Measurements from ENCODE around the gene PRRT2.

Gene PRRT2

DNA sequence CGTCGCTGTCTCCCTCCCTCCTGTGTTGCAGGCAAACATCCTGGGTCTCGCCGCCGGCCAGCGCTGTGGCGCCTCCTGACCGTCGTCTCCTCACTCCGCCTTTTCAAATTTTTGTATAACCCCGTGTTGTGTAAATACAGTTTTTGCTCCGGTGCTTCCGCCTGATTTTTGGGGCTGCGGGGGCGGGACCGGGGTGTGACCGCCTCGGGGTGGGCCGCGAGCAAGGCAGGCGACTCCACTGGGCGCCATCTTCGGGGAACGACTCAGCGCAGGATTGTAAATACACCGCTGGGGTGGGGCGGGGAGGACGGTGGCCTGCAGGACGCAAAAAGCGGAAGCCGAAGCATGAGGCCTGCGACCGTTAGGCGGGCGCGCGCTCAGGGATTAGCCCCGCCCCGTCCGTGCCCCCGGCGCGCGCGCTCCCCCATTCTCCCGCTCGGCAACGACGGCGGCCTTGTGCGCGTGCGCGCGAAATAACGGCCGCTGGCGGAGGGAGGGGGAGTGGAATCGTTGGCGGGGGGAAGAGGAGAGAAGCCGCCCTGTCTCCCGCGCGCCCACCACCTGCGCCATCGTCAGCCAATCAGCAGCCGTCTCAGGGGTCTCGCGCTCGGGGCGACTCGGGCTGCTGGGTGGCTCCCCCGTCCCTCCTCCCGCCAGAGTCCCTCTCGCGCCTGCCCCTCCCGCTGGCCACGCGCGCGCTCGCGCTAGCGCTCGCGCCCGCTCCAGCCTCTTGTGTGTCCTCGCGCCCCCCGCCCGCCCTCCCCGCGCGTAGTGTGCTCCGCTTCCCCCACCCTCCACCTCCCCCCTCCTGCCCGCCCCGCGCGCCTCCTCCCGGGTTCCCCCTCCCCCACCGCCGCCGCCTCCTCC, 6.5 kb upstream of the PRRT2 start:
- Mint-ChIP-seq H3K4me3 (peak overlapping the region; percentile 97), H3K4me1 (peaks cover 55% of the 10 kb centered on the region), H3K9me3 (no peaks in the 10 kb centered on the region), H3K27ac (peak overlapping the region; percentile 100), H3K36me3 (peaks cover 94% of the 10 kb centered on the region)
- ATAC-seq: peak; percentile 80
- DNase-seq (ENCODE audit: low spot score in 2 of 2): peak; percentile 97 to 98

DNA sequence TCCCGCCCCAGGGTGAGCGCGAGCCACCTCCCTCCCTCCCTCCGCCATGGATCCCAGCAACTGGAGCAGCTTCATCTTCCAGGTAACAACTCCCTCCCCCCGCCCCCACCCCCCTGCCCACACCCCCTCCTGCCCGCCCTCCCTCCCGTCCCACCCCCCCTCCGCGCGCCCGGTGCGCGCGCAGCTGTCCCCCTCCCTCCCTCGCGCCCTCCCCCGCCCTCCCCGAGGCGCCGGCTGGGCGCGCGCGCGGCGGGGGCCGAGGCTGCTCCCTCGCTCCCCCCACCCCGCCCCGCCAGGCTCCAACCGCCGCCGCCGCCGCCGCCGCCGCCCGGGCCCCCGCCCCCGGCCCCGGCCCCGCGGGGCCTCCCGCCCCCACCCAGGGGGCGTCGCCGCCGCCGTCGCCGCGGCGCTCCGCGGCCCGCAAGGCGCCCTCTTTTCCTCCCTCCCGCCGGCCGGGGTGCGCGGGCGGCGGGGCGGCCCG, 5.9 kb upstream of the PRRT2 start, which contains the start of gene MAZ:
Gene MAZ (plus strand): TSS at position 431 of the 481 bp plus-strand sequence. CDS start 173 bp downstream, outside the sequence.
- peak in 1 of 2 donors; percentile 51 for DNase-seq (ENCODE audit: low spot score in 2 of 2)
- peaks cover 94% of the 10 kb centered on the region for H3K36me3 Mint-ChIP-seq
- peak within 1 kb of the TSS; percentile 97 for H3K4me3 Mint-ChIP-seq
- H3K9me3 Mint-ChIP-seq: no peaks in the 10 kb centered on the region
- H3K4me1 Mint-ChIP-seq: peaks cover 62% of the 10 kb centered on the region
- ATAC-seq: no peak
- peak within 1 kb of the TSS; percentile 100 for H3K27ac Mint-ChIP-seq

DNA sequence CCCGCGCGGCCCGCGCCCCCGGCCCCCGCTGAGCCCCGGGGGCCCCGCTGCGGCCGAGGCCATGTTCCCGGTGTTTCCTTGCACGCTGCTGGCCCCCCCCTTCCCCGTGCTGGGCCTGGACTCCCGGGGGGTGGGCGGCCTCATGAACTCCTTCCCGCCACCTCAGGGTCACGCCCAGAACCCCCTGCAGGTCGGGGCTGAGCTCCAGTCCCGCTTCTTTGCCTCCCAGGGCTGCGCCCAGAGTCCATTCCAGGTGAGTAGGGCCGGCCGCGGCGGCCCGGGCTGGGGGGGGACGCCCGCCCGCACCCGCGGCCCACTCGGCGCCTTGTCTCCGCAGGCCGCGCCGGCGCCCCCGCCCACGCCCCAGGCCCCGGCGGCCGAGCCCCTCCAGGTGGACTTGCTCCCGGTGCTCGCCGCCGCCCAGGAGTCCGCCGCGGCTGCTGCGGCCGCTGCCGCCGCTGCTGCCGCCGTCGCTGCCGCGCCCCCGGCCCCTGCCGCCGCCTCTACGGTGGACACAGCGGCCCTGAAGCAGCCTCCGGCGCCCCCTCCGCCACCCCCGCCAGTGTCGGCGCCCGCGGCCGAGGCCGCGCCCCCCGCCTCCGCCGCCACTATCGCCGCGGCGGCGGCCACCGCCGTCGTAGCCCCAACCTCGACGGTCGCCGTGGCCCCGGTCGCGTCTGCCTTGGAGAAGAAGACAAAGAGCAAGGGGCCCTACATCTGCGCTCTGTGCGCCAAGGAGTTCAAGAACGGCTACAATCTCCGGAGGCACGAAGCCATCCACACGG, 5.2 kb upstream of the PRRT2 start:
- Mint-ChIP-seq H3K9me3 (no peaks in the 10 kb centered on the region), H3K4me1 (peaks cover 64% of the 10 kb centered on the region), H3K36me3 (peaks cover 94% of the 10 kb centered on the region), H3K27ac (peak overlapping the region; percentile 91), H3K4me3 (peak overlapping the region; percentile 81)
- no peak for ATAC-seq
- peak; percentile 23 to 79 for DNase-seq (ENCODE audit: low spot score in 2 of 2)

DNA sequence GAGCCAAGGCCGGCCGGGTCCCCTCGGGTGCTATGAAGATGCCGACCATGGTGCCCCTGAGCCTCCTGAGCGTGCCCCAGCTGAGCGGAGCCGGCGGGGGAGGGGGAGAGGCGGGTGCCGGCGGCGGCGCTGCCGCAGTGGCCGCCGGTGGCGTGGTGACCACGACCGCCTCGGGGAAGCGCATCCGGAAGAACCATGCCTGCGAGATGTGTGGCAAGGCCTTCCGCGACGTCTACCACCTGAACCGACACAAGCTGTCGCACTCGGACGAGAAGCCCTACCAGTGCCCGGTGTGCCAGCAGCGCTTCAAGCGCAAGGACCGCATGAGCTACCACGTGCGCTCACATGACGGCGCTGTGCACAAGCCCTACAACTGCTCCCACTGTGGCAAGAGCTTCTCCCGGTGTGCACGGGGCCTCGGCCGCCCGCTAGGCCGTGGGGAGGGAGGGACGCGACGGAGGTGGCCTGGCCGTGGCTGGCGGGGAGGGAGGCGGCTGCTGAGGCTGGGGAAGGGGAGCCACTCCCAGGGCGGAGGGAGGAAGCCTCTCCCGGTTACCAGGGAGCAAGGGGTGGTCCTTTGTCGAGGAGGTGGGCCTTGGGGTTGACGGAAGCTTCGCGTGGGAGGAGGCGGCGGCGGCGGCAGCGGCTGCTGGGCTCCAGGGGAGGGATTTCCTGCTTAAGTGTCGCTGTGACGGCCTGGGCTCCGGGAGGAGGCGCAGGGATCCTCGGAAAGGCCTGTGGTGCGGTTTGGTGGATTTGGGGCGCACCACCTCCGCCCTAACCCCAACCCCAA, 4.4 kb upstream of the PRRT2 start:
- H3K4me3 Mint-ChIP-seq: peak overlapping the region; percentile 81
- ATAC-seq (peak; percentile 58), DNase-seq (ENCODE audit: low spot score in 2 of 2) (peak; percentile 83 to 96)
- H3K27ac Mint-ChIP-seq: peak overlapping the region; percentile 91
- H3K4me1 Mint-ChIP-seq: peaks cover 71% of the 10 kb centered on the region
- peaks cover 91% of the 10 kb centered on the region for H3K36me3 Mint-ChIP-seq
- no peaks in the 10 kb centered on the region for H3K9me3 Mint-ChIP-seq

DNA sequence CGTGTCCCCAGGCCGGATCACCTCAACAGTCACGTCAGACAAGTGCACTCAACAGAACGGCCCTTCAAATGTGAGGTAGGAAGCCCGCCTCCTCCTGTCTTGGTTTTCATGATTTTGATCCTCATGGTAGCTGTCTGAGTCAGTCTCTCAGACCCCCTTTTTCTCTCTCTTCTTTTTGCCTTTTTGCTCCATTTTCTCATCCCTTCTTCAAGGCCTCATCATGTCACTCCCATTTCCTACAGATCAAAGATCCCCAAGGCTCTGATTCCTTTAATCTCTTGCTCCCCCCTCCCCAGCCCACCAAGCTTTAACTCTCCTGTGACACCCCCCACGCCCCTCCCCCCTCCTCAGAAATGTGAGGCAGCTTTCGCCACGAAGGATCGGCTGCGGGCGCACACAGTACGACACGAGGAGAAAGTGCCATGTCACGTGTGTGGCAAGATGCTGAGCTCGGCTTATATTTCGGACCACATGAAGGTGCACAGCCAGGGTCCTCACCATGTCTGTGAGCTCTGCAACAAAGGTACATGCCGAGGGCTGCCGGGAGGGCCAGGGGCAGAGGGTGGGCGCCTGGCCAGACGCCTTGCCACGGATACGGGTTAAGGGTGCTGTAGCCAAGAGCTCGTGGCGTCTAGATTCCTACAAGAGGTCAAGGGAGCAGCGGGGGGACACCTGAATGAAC, 3.6 kb upstream of the PRRT2 start:
- H3K27ac Mint-ChIP-seq: peak overlapping the region; percentile 91

DNA sequence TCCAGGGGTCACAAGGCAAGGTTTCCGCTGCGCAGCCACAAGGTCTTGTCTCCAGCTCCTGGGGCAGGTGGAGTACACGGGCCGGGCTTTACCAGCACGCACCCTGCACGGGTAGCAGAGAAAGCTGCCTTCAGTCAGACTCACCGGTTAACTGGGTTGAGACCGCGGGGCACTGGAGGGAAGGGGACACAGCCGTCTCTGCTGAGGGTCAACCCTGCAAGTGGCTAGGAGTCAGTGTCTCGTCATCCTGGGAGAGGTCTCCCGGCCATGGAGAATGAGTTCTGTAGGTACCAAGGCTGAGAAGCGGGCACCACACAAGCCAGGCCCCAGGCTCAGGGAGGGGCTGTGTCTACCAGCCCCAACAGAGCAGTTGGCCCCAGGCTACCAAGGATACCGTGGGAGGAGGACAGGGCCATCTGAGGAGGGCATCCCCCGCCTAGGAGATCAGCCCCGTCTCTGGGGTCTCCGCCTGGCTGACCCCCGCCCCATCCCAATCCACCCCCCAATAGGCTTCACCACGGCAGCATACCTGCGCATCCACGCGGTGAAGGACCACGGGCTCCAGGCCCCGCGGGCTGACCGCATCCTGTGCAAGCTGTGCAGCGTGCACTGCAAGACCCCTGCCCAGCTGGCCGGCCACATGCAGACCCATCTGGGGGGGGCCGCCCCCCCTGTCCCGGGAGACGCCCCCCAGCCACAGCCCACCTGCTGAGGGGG, 2.8 kb upstream of the PRRT2 start:
- H3K27ac Mint-ChIP-seq: peak overlapping the region; percentile 91
- H3K36me3 Mint-ChIP-seq: peaks cover 76% of the 10 kb centered on the region
- H3K4me1 Mint-ChIP-seq: peaks cover 72% of the 10 kb centered on the region
- H3K4me3 Mint-ChIP-seq: peak overlapping the region; percentile 81
- DNase-seq (ENCODE audit: low spot score in 2 of 2) (peak in 1 of 2 donors; percentile 68), ATAC-seq (no peak)
- H3K9me3 Mint-ChIP-seq: no peaks in the 10 kb centered on the region

More for the DNA sequence above, 3.6 kb upstream of the PRRT2 start:
- DNase-seq (ENCODE audit: low spot score in 2 of 2): peak; percentile 24 to 62
- Mint-ChIP-seq H3K4me1 (peaks cover 75% of the 10 kb centered on the region), H3K9me3 (no peaks in the 10 kb centered on the region), H3K4me3 (peak overlapping the region; percentile 81), H3K36me3 (peaks cover 84% of the 10 kb centered on the region)
- peak; percentile 36 for ATAC-seq

DNA sequence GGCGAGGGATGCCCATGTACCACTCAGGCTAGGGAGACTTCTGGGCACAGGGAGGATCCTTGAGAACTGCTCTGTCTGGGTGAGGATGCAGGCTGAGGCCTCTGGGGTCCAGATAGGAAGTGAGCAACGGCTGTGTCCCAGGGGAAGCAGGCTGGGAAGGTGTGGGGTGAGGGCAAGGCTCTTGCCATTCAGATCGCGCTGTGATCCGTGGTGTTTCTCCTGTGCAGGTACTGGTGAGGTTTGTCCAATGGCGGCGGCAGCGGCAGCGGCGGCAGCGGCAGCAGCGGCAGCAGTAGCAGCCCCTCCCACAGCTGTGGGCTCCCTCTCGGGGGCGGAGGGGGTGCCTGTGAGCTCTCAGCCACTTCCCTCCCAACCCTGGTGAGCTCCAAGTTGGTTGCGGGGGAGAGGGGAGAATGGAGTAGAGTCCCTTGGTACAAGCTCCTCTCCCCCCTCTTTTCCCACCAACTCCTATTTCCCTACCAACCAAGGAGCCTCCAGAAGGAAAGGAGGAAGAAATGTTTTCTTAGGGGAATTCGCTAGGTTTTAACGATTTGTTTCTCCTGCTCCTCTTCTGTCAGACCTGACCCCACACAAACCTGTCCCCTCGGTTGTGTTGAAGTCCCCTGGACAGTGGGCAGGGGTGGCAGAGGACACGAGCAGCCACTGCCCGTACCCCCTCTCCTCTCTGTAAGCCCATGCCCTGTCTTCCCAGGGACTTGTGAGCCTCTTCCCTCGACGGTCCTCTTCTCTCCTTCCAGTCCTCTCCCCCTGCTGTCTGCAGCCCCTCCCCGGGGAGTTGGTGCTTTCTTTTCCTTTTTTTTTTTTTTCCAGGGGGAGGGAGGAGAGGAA, 1.9 kb upstream of the PRRT2 start:
- H3K27ac Mint-ChIP-seq: peak overlapping the region; percentile 91
- H3K36me3 Mint-ChIP-seq: peaks cover 67% of the 10 kb centered on the region
- no peak for ATAC-seq
- peaks cover 72% of the 10 kb centered on the region for H3K4me1 Mint-ChIP-seq
- DNase-seq (ENCODE audit: low spot score in 2 of 2): peak; percentile 43 to 77
- H3K9me3 Mint-ChIP-seq: no peaks in the 10 kb centered on the region
- peak overlapping the region; percentile 81 for H3K4me3 Mint-ChIP-seq

DNA sequence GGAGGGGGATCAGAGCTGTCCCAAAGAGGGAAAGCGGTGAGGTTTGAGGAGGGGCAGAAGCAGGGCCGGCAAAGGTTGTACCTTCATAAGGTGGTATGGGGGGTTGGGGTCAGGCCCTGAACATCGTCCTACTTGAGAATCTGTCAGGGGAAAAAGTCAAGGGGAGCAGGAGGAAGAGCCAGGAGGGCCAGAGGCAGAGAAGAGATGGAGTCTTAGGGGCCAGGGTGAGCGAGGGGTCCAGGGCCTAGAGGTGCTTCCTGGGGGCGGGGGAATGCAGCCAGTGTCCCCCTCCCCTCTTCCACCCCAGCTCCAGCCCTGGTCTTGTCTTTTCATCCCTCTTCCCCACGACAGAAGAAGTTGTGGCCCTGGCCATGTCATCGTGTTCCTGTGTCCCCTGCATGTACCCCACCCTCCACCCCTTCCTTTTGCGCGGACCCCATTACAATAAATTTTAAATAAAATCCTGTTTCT, 1.3 kb upstream of the PRRT2 start:
- Mint-ChIP-seq H3K9me3 (no peaks in the 10 kb centered on the region), H3K27ac (peak overlapping the region; percentile 91)

DNA sequence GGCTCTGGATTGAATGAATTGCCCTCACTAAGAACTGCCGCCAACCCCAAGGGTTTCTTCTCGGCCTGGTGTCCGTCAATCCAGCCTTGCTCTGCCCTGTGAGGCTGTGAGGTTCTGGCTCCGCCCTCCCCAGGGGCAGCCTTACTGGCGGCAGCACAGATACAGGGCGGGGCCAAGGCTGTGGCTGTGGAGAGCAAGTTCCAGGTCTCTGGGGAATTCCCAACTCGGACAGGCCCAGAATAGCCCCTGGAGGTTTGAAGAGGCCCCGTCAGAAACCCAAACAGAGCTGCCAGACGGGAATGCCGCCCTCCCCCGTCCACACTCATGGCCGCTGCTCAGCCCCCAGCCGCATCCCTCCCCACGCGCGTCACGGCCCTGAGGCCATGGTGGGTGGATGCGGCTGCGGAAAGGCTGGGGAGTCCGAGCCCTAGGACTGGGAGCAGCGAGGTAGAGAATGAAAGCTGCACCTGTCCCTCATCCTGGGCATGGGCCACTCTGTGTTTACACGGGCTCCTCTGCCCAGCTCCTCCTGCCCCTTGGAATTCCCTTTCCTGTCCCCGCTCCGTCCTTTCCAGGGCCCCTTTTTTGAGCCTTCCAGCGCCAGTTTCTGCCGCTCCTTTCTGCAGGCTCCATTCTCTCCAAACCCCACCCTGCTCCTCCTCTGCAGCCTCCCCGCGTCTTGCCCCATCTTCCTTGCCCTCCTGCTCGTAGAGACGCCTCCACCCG, 660 bp upstream of the PRRT2 start:
- peak overlapping the region; percentile 81 for H3K4me3 Mint-ChIP-seq
- H3K4me1 Mint-ChIP-seq: peaks cover 80% of the 10 kb centered on the region
- no peaks in the 10 kb centered on the region for H3K9me3 Mint-ChIP-seq
- peaks cover 70% of the 10 kb centered on the region for H3K36me3 Mint-ChIP-seq
- peak overlapping the region; percentile 91 for H3K27ac Mint-ChIP-seq
- DNase-seq (ENCODE audit: low spot score in 2 of 2) (peak; percentile 67 to 89), ATAC-seq (peak; percentile 61)

More for the DNA sequence above, 1.3 kb upstream of the PRRT2 start:
- Mint-ChIP-seq H3K4me1 (peaks cover 75% of the 10 kb centered on the region), H3K4me3 (peak overlapping the region; percentile 81), H3K36me3 (peaks cover 66% of the 10 kb centered on the region)
- ATAC-seq (no peak), DNase-seq (ENCODE audit: low spot score in 2 of 2) (no peak)

DNA sequence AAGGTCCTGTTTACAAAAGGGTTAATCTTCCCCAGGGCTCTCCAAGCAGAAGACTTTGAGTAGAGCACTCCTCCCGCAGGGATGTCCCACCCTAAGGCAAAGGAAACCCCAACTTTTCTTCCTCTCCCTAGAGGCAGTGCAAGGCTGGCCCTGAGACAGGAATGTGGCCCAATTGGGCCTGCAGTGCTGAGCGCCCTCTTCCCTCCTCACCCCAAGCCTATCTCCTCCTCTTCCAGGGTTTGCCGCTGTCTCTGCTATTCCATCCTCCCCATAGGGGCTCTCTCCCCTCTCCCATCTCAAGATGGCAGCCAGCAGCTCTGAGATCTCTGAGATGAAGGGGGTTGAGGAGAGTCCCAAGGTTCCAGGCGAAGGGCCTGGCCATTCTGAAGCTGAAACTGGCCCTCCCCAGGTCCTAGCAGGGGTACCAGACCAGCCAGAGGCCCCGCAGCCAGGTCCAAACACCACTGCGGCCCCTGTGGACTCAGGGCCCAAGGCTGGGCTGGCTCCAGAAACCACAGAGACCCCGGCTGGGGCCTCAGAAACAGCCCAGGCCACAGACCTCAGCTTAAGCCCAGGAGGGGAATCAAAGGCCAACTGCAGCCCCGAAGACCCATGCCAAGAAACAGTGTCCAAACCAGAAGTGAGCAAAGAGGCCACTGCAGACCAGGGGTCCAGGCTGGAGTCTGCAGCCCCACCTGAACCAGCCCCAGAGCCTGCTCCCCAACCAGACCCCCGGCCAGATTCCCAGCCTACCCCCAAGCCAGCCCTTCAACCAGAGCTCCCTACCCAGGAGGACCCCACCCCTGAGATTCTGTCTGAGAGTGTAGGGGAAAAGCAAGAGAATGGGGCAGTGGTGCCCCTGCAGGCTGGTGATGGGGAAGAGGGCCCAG, 1.0 kb downstream of the PRRT2 start:
- ATAC-seq (no peak), DNase-seq (ENCODE audit: low spot score in 2 of 2) (no peak)
- no peaks in the 10 kb centered on the region for H3K9me3 Mint-ChIP-seq
- H3K4me1 Mint-ChIP-seq: peaks cover 87% of the 10 kb centered on the region
- H3K36me3 Mint-ChIP-seq: peaks cover 68% of the 10 kb centered on the region
- peak overlapping the region; percentile 81 for H3K4me3 Mint-ChIP-seq
- H3K27ac Mint-ChIP-seq: peak overlapping the region; percentile 91

DNA sequence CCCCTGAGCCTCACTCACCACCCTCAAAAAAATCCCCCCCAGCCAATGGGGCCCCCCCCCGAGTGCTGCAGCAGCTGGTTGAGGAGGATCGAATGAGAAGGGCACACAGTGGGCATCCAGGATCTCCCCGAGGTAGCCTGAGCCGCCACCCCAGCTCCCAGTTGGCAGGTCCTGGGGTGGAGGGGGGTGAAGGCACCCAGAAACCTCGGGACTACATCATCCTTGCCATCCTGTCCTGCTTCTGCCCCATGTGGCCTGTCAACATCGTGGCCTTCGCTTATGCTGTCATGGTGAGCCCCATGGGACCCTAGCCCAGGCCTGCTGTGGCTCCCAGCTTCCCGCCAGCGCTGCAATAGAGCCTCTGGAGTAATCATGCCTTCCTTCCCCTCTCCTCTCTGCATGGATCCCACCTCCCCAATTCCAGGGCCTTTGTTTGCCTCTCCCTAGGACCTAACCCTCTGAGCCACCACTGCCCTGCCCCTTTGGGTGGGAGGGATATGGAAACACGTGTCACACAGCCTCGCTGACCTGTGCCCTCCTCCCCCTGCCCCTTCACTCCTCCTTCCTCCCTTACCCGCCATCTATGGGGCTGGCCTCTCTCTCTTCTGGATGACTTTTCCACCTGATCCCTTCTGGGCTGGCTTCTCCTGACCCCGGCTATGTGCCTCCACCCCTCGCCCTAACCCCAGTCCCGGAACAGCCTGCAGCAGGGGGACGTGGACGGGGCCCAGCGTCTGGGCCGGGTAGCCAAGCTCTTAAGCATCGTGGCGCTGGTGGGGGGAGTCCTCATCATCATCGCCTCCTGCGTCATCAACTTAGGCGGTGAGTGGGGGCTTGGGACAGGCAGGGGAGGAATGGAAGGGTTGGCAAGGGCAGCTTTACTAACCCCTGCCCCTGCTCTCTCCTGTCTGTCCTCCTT, 1.9 kb downstream of the PRRT2 start:
- DNase-seq (ENCODE audit: low spot score in 2 of 2): no peak
- ATAC-seq: no peak
- peaks cover 68% of the 10 kb centered on the region for H3K36me3 Mint-ChIP-seq
- H3K27ac Mint-ChIP-seq: no peak overlapping the region
- H3K9me3 Mint-ChIP-seq: no peaks in the 10 kb centered on the region
- H3K4me3 Mint-ChIP-seq: peak overlapping the region; percentile 97
- H3K4me1 Mint-ChIP-seq: peaks cover 87% of the 10 kb centered on the region
